Fibroblast of the aortic adventitia (primary cell): ENCODE results near the gene STK16. TPM values are rescaled to one million over a fixed set of nuclear protein-coding genes. Genes with fewer than 3 reads are reported as not detected.
A peak's percentile ranks its signal among the peaks of the same experiment; 100 is the strongest.
"Not testable (repeated sequence)": the region's sequence is repeated elsewhere in the genome, so short reads cannot be mapped to it uniquely, and the experiment has no call there.

Experiments
- DNase-seq: peaks from one replicate; pipeline ENCODE4 v3.0.0-alpha.2; 2010; ENCODE audit warnings: low read depth
- H3K4me3 ChIP-seq: 2 replicates; pipeline ENCODE4 v1.5.1; 2011; ENCODE audit warnings: low read depth, mild to moderate bottlenecking, control low read depth, low read length, moderate library complexity
- CTCF ChIP-seq: IDR thresholded peaks from 2 replicates; pipeline ENCODE4 v1.5.1; 2011; ENCODE audit warnings: mild to moderate bottlenecking, low read length, control low read depth, inconsistent platforms; ENCODE audit not compliant: insufficient read depth
- total RNA-seq: library from RNA; depleted of rRNA; stranded (reverse); fragments of >200 nt; gene quantifications from 2 replicates; pipeline ENCODE4 v1.2.3, GENCODE V29; 2012; ENCODE audit warnings: low replicate concordance

Gene STK16
- 16.7 and 40.2 TPM in 2 replicates for total RNA-seq

GRCh38 chr2:219245148-219245898 lies at the start of gene STK16, which contains the start of gene GLB1L:
Gene STK16, plus strand, starts transcription at chr2:219245479. Its CDS starts 521 bp downstream, at chr2:219246000.
Gene GLB1L, minus strand, starts transcription at chr2:219245444. Its CDS starts 1,871 bp downstream, at chr2:219243573.
- H3K4me3 ChIP-seq, result peak within 1 kb of the TSS; percentile 98
- TF ChIP-seq CTCF, result no peak
- DNase-seq, result peak; percentile 93

DNA sequence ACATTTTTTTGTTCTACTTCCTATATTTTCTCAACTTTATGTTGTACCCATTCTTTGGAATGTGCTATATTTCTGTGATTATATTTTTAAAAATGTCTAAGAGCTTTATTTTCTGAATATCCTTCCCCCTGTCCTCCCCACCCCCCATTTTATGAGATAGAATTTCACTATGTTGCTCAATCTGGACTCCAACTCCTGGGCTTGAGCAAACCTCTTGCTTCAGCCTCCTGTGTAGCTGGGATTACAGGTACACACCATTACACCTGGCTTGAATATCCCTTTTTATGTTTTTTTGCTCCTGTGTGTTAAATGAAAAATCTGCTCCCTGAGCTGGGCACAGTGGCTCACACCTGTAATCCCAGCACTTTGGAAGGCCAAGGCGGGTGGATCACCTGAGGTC lies 47.9 kb upstream of the STK16 start:
- DNase-seq, result no peak
- no peak overlapping the region for H3K4me3 ChIP-seq
- TF ChIP-seq CTCF, result no peak

DNA sequence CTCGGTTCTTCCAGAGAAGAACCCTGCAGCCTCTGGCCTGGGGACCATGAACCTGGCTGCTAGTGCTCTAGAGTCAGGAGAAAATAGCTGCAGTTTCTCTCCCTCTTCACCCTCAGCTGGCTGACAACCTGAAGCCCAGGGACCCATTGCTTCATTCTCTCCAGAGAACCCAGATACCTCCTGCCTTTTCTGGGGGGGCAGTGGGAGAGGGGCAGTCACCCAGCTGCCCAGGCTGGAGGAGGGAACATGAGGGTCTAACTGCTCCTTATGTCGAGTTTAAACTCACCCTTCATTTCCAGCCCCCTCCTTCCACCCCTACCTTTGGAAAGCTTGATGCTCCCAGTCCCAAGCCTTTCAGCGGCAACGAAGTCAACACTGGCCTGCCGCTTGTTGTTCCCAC lies 46.3 kb upstream of the STK16 start:
- H3K4me3 ChIP-seq, result no peak overlapping the region
- no peak for TF ChIP-seq CTCF
- no peak for DNase-seq

- TF ChIP-seq CTCF, result no peak
- no peak for DNase-seq
- H3K4me3 ChIP-seq, result no peak overlapping the region
Measured at GRCh38 chr2:219199470-219200211, 45.6 kb upstream of the STK16 start.

GRCh38 chr2:219200502-219201326 lies 44.6 kb upstream of the STK16 start:
- not testable (repeated sequence) for DNase-seq, H3K4me3 ChIP-seq

DNA sequence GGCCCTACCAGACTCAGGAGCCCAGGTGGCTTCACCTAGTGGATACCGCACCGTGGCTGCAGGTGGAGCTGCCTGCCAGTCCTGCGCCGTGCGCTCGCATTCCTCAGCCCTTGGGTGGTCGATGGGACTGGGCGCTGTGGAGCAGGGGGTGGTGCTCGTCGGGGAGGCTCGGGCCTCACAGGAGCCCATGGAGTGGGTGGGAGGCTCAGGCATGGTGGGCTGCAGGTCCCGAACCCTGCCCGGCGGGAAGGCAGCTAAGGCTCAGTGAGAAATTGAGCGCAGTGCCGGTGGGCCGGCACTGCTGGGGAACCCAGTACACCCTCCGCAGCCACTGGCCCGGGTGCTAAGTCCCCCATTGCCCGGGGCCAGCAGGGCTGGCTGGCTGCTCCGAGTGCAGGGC lies 43.9 kb upstream of the STK16 start:
- not testable (repeated sequence) for DNase-seq, H3K4me3 ChIP-seq

- no peak for TF ChIP-seq CTCF
- DNase-seq, result no peak
- H3K4me3 ChIP-seq, result no peak overlapping the region
Measured at GRCh38 chr2:219204425-219205164, 40.7 kb upstream of the STK16 start.
